Activated CD4-positive, alpha-beta T cell treated with anti-CD3 and anti-CD28 coated beads for 36 hours (primary cell): Measurements from ENCODE around the gene CNTNAP2. TPM values are rescaled to one million over a fixed set of nuclear protein-coding genes. Genes with fewer than 3 reads are reported as not detected.

Experiments
- ATAC-seq: fragments of 200-7000 bp; cut with Tn5 transposase; one replicate; pipeline ENCODE4 v1.10.0; 2021; ENCODE audit warnings: mild to moderate bottlenecking, moderate library complexity
- CTCF ChIA-PET: fragments of 350-600 bp; sonication (Branson Sonifier 250); formaldehyde crosslinking; loops from one replicate; lab custom pipeline; 2021; ENCODE audit warnings: antibody characterized with exemption; lab: Charles Lee
- POLR2A ChIA-PET: fragments of 350-600 bp; sonication (Branson Sonifier 250); formaldehyde crosslinking; loops from one replicate; lab custom pipeline; 2021; ENCODE audit warnings: antibody characterized with exemption, inconsistent platforms; lab: Charles Lee
- DNase-seq: peaks from one replicate; pipeline ENCODE4 v3.0.0-alpha.2; 2020
- H3K27ac Mint-ChIP-seq: one replicate; pipeline ENCODE4 v1.8.0; 2021; ENCODE audit warnings: mixed read lengths
- H3K27me3 Mint-ChIP-seq: one replicate; pipeline ENCODE4 v1.8.0; 2021; ENCODE audit warnings: mixed read lengths
- H3K36me3 Mint-ChIP-seq: one replicate; pipeline ENCODE4 v1.8.0; 2021; ENCODE audit warnings: low read depth, mixed read lengths
- H3K4me1 Mint-ChIP-seq: one replicate; pipeline ENCODE4 v1.8.0; 2021; ENCODE audit warnings: mixed read lengths
- H3K4me3 Mint-ChIP-seq: one replicate; pipeline ENCODE4 v1.8.0; 2021; ENCODE audit warnings: mild to moderate bottlenecking, moderate library complexity, mixed read lengths
- H3K9me3 Mint-ChIP-seq: one replicate; pipeline ENCODE4 v1.8.0; 2021; ENCODE audit warnings: low read depth, mixed read lengths
- intact Hi-C, 2 experiments: fragments of 100-400 bp; cut with DNase I in 1 of 2; cut with micrococcal nuclease in 1 of 2; formaldehyde crosslinking; loops; one replicate each; pipeline versions ENCODE4 v1.14.2 to v1.15.1; 2022 to 2024; cut with DNase I, micrococcal nuclease
- total RNA-seq, 2 experiments: library from RNA; stranded (reverse); gene quantifications; one replicate each; pipeline ENCODE4 v1.2.3, GENCODE V29; 2021

CNTNAP2 gene
- not detected for total RNA-seq

- intact Hi-C loops = no loop called here
- H3K4me3 Mint-ChIP-seq = peak within 1 kb of the TSS; percentile 51
- peaks cover 30% of the 10 kb centered on the region for H3K27me3 Mint-ChIP-seq
- H3K36me3 Mint-ChIP-seq = no peaks in the 10 kb centered on the region
- ATAC-seq = peak; percentile 9
- H3K27ac Mint-ChIP-seq = no peak within 1 kb of the TSS
- ChIA-PET CTCF (interaction anchor here (0.6 kb wide), 1 partner anchor 96 kb away, joined by 3 read pairs; no protein-coding TSS in a partner anchor), POLR2A (no interaction called here)
- peak; percentile 7 for DNase-seq
- H3K4me1 Mint-ChIP-seq = peaks cover 13% of the 10 kb centered on the region
- H3K9me3 Mint-ChIP-seq = no peaks in the 10 kb centered on the region
These were observed at the start of gene CNTNAP2 for GRCh38 chr7:146116521-146117222. TSS of gene CNTNAP2 (plus strand) at chr7:146116801. CDS start at chr7:146116877, 76 bp downstream.

GRCh38 chr7:146067880-146068279, 48.7 kb upstream of the CNTNAP2 start:
- no peak for DNase-seq
- Mint-ChIP-seq H3K4me1 (no peaks in the 10 kb centered on the region), H3K27me3 (no peaks in the 10 kb centered on the region)

GRCh38 chr7:146074195-146074765, 42.3 kb upstream of the CNTNAP2 start:
- intact Hi-C loops = no loop called here
- Mint-ChIP-seq H3K9me3 (no peaks in the 10 kb centered on the region), H3K27ac (no peak overlapping the region), H3K4me3 (no peak overlapping the region), H3K27me3 (no peaks in the 10 kb centered on the region), H3K36me3 (no peaks in the 10 kb centered on the region), H3K4me1 (no peaks in the 10 kb centered on the region)
- DNase-seq = no peak
- ATAC-seq = no peak
- ChIA-PET POLR2A (interaction anchor here (0.5 kb wide), 1 partner anchor 144 kb away, joined by 8 read pairs; no protein-coding TSS in a partner anchor), CTCF (no interaction called here)

More at GRCh38 chr7:146067880-146068279, 48.7 kb upstream of the CNTNAP2 start:
- no peak for ATAC-seq
- CTCF ChIA-PET = interaction anchor here (0.6 kb wide), 1 partner anchor 203 kb away, joined by 3 read pairs; no protein-coding TSS in a partner anchor
- H3K36me3 Mint-ChIP-seq = no peaks in the 10 kb centered on the region
- H3K4me3 Mint-ChIP-seq = no peak overlapping the region
- H3K9me3 Mint-ChIP-seq = no peaks in the 10 kb centered on the region
- intact Hi-C loops = no loop called here
- POLR2A ChIA-PET = no interaction called here
- no peak overlapping the region for H3K27ac Mint-ChIP-seq

GRCh38 chr7:146076344-146076743, 40.3 kb upstream of the CNTNAP2 start:
- H3K27ac Mint-ChIP-seq = no peak overlapping the region
- no peaks in the 10 kb centered on the region for H3K9me3 Mint-ChIP-seq
- CTCF ChIA-PET = no interaction called here
- DNase-seq (no peak), ATAC-seq (no peak)
- intact Hi-C loops = no loop called here
- H3K4me3 Mint-ChIP-seq = no peak overlapping the region
- H3K36me3 Mint-ChIP-seq = no peaks in the 10 kb centered on the region
- H3K27me3 Mint-ChIP-seq = no peaks in the 10 kb centered on the region
- POLR2A ChIA-PET = no interaction called here
- H3K4me1 Mint-ChIP-seq = no peaks in the 10 kb centered on the region

GRCh38 chr7:146084086-146084485, 32.5 kb upstream of the CNTNAP2 start:
- intact Hi-C loops = loop anchor here in 1 of 2 experiments (10.0 kb wide), 1 partner anchor 1229 kb away; no protein-coding TSS in a partner anchor
- Mint-ChIP-seq H3K27ac (no peak overlapping the region), H3K27me3 (no peaks in the 10 kb centered on the region), H3K4me3 (no peak overlapping the region), H3K36me3 (no peaks in the 10 kb centered on the region), H3K4me1 (no peaks in the 10 kb centered on the region), H3K9me3 (no peaks in the 10 kb centered on the region)
- DNase-seq (no peak), ATAC-seq (no peak)
- POLR2A ChIA-PET = no interaction called here
- CTCF ChIA-PET = no interaction called here

- CTCF ChIA-PET = interaction anchor here (0.7 to 1.7 kb wide), 6 partner anchors 9 to 1053 kb away, joined by 3 to 9 read pairs (median 5); no protein-coding TSS in a partner anchor
- no peaks in the 10 kb centered on the region for H3K4me1 Mint-ChIP-seq
- no peak overlapping the region for H3K4me3 Mint-ChIP-seq
- intact Hi-C loops = loop anchor here (1.0 to 5.0 kb wide), 3 partner anchors 919 to 1233 kb away; no protein-coding TSS in a partner anchor
- no peaks in the 10 kb centered on the region for H3K36me3 Mint-ChIP-seq
- peak; percentile 53 for ATAC-seq
- no peaks in the 10 kb centered on the region for H3K9me3 Mint-ChIP-seq
- H3K27me3 Mint-ChIP-seq = no peaks in the 10 kb centered on the region
- POLR2A ChIA-PET = no interaction called here
- no peak overlapping the region for H3K27ac Mint-ChIP-seq
- DNase-seq = peak; percentile 7
These were observed 26.5 kb upstream of the CNTNAP2 start for GRCh38 chr7:146090023-146090645.

GRCh38 chr7:146094356-146094755, 22.2 kb upstream of the CNTNAP2 start:
- no peaks in the 10 kb centered on the region for H3K36me3 Mint-ChIP-seq
- ATAC-seq (no peak), DNase-seq (no peak)
- intact Hi-C loops = loop anchor here in 1 of 2 experiments (5.0 kb wide), 1 partner anchor 1237 kb away; no protein-coding TSS in a partner anchor
- POLR2A ChIA-PET = no interaction called here
- no peaks in the 10 kb centered on the region for H3K4me1 Mint-ChIP-seq
- no peak overlapping the region for H3K4me3 Mint-ChIP-seq
- H3K9me3 Mint-ChIP-seq = no peaks in the 10 kb centered on the region
- CTCF ChIA-PET = no interaction called here
- no peak overlapping the region for H3K27ac Mint-ChIP-seq
- H3K27me3 Mint-ChIP-seq = no peaks in the 10 kb centered on the region

GRCh38 chr7:146096994-146097393, 19.6 kb upstream of the CNTNAP2 start:
- ChIA-PET POLR2A (interaction anchor here (0.6 kb wide), 1 partner anchor 301 kb away, joined by 3 read pairs; no protein-coding TSS in a partner anchor), CTCF (no interaction called here)
- DNase-seq (no peak), ATAC-seq (no peak)
- Mint-ChIP-seq H3K4me3 (no peak overlapping the region), H3K9me3 (no peaks in the 10 kb centered on the region), H3K4me1 (no peaks in the 10 kb centered on the region), H3K36me3 (no peaks in the 10 kb centered on the region), H3K27me3 (no peaks in the 10 kb centered on the region), H3K27ac (no peak overlapping the region)
- intact Hi-C loops = no loop called here

GRCh38 chr7:146106319-146106718, 10.3 kb upstream of the CNTNAP2 start:
- DNase-seq (no peak), ATAC-seq (no peak)
- no peak overlapping the region for H3K4me3 Mint-ChIP-seq
- POLR2A ChIA-PET = no interaction called here
- CTCF ChIA-PET = no interaction called here
- H3K9me3 Mint-ChIP-seq = peaks cover 3% of the 10 kb centered on the region
- no peaks in the 10 kb centered on the region for H3K4me1 Mint-ChIP-seq
- no peak overlapping the region for H3K27ac Mint-ChIP-seq
- no peaks in the 10 kb centered on the region for H3K36me3 Mint-ChIP-seq
- no peaks in the 10 kb centered on the region for H3K27me3 Mint-ChIP-seq
- intact Hi-C loops = no loop called here

GRCh38 chr7:146112755-146113154, 3.8 kb upstream of the CNTNAP2 start:
- no peak overlapping the region for H3K27ac Mint-ChIP-seq
- H3K4me1 Mint-ChIP-seq = peaks cover 13% of the 10 kb centered on the region
- intact Hi-C loops = no loop called here
- ChIA-PET CTCF (no interaction called here), POLR2A (interaction anchor here (0.6 kb wide), 1 partner anchor 971 kb away, joined by 5 read pairs; no protein-coding TSS in a partner anchor)
- ATAC-seq = no peak
- peaks cover 3% of the 10 kb centered on the region for H3K9me3 Mint-ChIP-seq
- DNase-seq = no peak
- no peaks in the 10 kb centered on the region for H3K36me3 Mint-ChIP-seq
- peaks cover 28% of the 10 kb centered on the region for H3K27me3 Mint-ChIP-seq
- H3K4me3 Mint-ChIP-seq = no peak overlapping the region

- intact Hi-C loops = no loop called here
- POLR2A ChIA-PET = no interaction called here
- H3K36me3 Mint-ChIP-seq = no peaks in the 10 kb centered on the region
- peaks cover 30% of the 10 kb centered on the region for H3K27me3 Mint-ChIP-seq
- no peak overlapping the region for H3K27ac Mint-ChIP-seq
- H3K9me3 Mint-ChIP-seq = peaks cover 1% of the 10 kb centered on the region
- DNase-seq (no peak), ATAC-seq (no peak)
- CTCF ChIA-PET = no interaction called here
- H3K4me1 Mint-ChIP-seq = peaks cover 13% of the 10 kb centered on the region
- H3K4me3 Mint-ChIP-seq = peak overlapping the region; percentile 51
These were observed 1.1 kb upstream of the CNTNAP2 start for GRCh38 chr7:146115548-146115850.
